GM12874 (cell line): ENCODE data around the gene TNS1.

Experiments
- CTCF ChIP-seq: IDR thresholded peaks from 2 replicates; pipeline ENCODE4 v1.5.1; 2011; ENCODE audit warnings: low read depth, mild to moderate bottlenecking, control low read depth, low read length, moderate library complexity; ENCODE audit not compliant: insufficient read depth

The TNS1 gene

GRCh38 chr2:218028189-218028495, 25.3 kb upstream of the TNS1 start:
- no peak for TF ChIP-seq CTCF

GRCh38 chr2:218027426-218028188, 24.8 kb upstream of the TNS1 start:
- no peak for TF ChIP-seq CTCF

GRCh38 chr2:218026676-218027425, 24.1 kb upstream of the TNS1 start:
- no peak for TF ChIP-seq CTCF

- no peak for TF ChIP-seq CTCF
Measured at GRCh38 chr2:218026244-218026643, 23.4 kb upstream of the TNS1 start.

GRCh38 chr2:218024871-218025270, 22.1 kb upstream of the TNS1 start:
- no peak for TF ChIP-seq CTCF

- no peak for TF ChIP-seq CTCF
Measured at GRCh38 chr2:218024336-218024735, 21.5 kb upstream of the TNS1 start.

- no peak for TF ChIP-seq CTCF
Measured at GRCh38 chr2:218023636-218024035, 20.8 kb upstream of the TNS1 start.
